D721Med (cell line): ENCODE data around the gene ALG3.
A peak's percentile ranks its signal among the peaks of the same experiment; 100 is the strongest.

Experiments
- DNase-seq: peaks from one replicate; pipeline ENCODE4 v3.0.0; 2011; ENCODE audit warnings: low spot score; ENCODE audit not compliant: insufficient read length
- FAIRE-seq: peaks from 2 replicates; lab custom pipeline; 2011; peaks lifted over from hg19 to GRCh38; lab: Jason Lieb, UNC
- CTCF ChIP-seq: IDR thresholded peaks from 2 replicates; pipeline ENCODE4 v1.5.1; 2012; ENCODE audit warnings: mild to moderate bottlenecking, control low read depth; ENCODE audit not compliant: insufficient read depth; ENCODE audit errors: missing control alignments

Gene ALG3

DNA sequence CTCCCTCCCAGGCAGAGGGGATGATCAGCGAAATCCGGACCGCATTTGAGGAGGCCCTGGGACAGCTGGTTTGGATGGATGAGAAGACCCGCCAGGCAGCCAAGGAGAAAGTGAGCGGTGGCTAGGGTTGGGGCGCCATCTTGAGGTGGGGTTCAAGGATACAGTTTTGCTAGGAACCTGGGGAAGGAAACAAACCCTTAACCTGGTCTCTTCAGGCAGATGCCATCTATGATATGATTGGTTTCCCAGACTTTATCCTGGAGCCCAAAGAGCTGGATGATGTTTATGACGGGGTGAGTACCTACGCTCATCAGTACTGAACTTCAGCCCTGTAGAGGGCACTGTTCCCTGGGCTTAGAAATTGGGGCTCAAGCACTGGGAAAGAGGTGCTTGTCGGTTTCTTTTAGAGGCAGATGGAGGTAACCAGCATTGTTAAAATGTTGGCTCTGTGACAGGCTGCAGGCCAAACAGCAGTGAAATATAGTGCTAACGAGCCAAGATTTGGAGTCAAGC is 40.7 kb upstream of the ALG3 start:
- DNase-seq = peak; percentile 76
- peak; percentile 75 for TF ChIP-seq CTCF
- no peak for FAIRE-seq

GRCh38 chr3:184284696-184285095 is 35.9 kb upstream of the ALG3 start:
- peak; percentile 72 for TF ChIP-seq CTCF
- DNase-seq (peak; percentile 91), FAIRE-seq (no peak)

GRCh38 chr3:184283681-184284080 is 34.9 kb upstream of the ALG3 start:
- no peak for FAIRE-seq

GRCh38 chr3:184282941-184283340 is 34.2 kb upstream of the ALG3 start:
- TF ChIP-seq CTCF = no peak
- FAIRE-seq (no peak), DNase-seq (no peak)

More at GRCh38 chr3:184283681-184284080, 34.9 kb upstream of the ALG3 start:
- no peak for TF ChIP-seq CTCF
- DNase-seq = no peak

- no peak for DNase-seq
- no peak for TF ChIP-seq CTCF
- no peak for FAIRE-seq
Observed at GRCh38 chr3:184277366-184277765, 28.6 kb upstream of the ALG3 start.

- no peak for TF ChIP-seq CTCF
- no peak for DNase-seq
- no peak for FAIRE-seq
Observed at GRCh38 chr3:184275961-184276910, 27.5 kb upstream of the ALG3 start, which contains the start of gene ECE2. TSS of gene ECE2 (plus strand) at chr3:184276022. CDS start at chr3:184276154, 132 bp downstream.

GRCh38 chr3:184275381-184275701 is 26.6 kb upstream of the ALG3 start:
- DNase-seq (no peak), FAIRE-seq (no peak)
- no peak for TF ChIP-seq CTCF
